Measurements from ENCODE around the gene ARSB.

GRCh38 chr5:78811121-78811817 lies 173.8 kb downstream of the ARSB start:
- TF ChIP-seq CTCF (conservative IDR thresholded peaks at IDR 0.05) = no peak
- TF ChIP-seq EZH2 (IDR thresholded peaks at IDR 0.05; ENCODE audit: low read depth) = no peak

Measured in PC-9 (cell line).